Stimulated activated CD4-positive, alpha-beta T cell treated with anti-CD3 and anti-CD28 coated beads, Interleukin-4, amount 100 ng/mL, for 24 hours (primary cell): ENCODE data around the gene SH3RF1.

ENCODE experiments used
- DNase-seq: peaks from one replicate; pipeline ENCODE4 v3.0.0-alpha.2; 2020

Gene SH3RF1

DNA sequence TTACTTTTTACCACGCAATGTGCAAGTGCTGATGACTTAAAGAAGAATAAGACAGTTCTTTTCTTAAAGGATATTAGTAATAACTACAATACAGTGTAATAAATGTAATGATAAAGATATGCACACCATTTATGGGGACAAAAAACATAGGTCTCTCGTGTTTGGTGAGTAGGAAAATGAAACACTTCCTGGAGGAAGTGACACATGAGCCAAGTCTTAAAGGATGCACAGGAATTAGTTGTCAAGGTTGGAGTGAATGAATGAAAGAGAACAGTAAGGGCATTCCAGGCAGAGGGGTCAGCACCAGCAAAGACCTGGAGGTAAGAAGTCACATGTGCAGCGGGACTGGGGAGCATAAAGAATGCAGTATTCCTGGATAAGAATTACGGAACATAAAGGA lies 112.7 kb downstream of the SH3RF1 start:
- DNase-seq = no peak

DNA sequence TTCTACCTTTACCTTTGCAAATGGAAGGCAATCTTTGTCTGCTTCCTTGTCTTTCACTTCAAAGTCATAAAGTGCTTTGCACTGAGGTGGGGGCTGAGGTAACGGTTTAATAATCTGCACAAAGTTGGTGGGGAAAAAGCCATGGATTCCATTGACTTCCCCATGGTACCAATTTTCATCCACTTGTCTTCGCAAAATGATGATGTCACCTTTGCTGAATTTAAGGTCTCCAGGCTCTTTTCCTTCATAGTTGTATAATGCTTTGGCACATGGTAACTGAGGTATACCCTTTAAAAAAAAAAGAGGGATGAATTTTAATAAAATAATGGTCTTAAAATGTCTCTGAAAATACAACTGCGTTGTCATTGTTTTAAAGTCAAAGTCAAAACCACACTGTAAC lies 114.4 kb downstream of the SH3RF1 start:
- DNase-seq = no peak

DNA sequence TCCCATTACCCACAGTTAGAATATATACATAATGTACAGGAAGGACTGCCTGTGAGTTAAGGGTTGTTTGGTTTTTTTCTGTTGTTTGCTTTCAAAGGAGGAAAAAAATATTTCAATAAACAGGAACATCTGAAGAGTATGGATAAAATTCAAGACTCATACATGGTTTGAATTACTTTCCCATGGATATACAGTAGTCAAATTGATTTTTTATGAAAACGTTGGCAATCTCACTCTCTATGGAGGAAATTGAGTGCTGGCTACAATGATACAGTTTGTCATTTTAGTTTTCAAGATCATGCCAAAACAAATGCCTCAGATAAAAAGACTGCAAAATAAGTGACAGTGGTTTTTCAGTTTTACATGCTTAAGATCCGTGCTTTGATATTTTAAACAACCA lies 116.6 kb downstream of the SH3RF1 start:
- no peak for DNase-seq

DNA sequence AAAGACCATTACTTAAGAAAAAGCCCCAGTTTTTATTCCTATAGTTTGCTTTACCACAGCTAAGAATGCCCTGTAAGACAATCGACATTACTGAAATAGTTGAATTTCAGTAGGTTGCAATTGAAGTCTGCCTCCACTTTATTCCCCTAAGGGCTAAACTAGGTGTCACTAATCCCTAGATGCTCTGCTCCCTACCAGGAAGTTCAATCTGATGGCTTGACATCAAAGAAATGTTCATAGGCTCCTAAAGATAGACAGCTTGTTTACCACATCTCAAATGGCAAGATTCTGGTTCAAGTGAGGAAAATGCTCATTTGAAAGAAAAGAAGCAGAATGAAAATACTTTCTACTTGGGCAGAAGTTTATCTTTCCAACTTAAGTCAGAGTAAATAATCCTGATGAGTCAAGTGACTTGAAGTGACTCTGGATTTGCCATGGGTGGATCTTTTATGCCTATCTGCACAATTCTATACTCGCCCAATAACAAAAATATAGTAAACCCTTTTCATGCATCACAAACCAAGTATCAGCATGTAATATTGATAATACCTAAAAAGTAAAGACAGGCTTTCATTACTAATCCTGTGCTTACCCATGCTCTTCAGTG lies 117.2 kb downstream of the SH3RF1 start:
- DNase-seq = no peak

DNA sequence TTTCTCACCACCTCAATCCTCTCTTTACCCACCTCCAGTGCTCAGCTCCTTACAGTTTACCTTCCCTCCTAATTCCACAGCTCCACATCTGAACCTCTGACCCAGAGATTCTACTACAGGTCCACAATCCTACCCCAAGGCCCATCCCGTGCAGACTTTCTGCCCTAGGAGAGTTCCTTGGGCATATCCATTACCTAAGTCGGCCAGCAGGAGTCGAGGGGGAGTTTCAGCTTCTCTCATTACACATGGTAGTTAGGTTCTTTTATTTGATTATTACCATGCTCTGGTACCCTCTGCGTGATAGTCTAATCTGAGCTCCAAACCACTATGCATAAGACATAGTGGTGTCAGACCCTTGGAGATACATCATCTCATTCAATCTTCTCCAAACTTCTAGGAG lies 117.9 kb downstream of the SH3RF1 start:
- no peak for DNase-seq

DNA sequence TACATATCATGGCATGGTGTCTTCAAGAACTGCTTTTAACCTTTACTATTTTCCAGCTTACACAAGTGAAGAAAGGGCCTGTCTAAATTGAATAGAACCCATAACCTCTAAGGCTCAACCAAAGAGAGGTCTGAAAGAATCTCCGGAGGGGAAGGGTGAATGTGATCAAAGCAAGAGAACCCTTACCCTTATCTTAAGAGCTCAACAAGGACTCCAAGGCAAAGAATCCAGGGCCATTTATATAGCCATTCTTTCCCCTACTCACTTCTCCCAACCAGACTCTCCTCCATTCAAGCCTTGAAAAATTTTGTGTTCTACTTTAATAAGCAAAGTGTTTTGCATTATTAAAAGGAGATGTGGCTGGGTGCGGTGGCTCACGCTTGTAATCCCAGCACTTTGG lies 118.7 kb downstream of the SH3RF1 start:
- DNase-seq = no peak

DNA sequence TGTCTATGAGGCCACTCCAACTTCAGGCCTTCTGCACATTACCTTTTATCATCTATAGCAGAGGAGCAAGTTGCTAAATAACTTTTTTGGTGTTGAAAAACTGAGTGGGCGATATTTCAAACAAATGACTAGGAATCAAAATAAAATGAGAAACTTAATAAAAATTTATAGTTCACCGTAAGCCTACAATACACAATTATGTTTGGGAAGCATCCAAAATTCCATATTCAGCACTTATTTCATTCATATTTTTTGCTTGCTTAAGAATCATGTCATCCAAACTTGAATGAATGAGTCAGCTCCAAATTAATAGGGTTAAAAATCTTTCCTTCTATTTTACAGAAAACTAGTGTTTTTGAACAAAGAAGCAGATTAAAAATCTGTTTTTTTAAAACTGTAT lies 119.1 kb downstream of the SH3RF1 start:
- DNase-seq = no peak

DNA sequence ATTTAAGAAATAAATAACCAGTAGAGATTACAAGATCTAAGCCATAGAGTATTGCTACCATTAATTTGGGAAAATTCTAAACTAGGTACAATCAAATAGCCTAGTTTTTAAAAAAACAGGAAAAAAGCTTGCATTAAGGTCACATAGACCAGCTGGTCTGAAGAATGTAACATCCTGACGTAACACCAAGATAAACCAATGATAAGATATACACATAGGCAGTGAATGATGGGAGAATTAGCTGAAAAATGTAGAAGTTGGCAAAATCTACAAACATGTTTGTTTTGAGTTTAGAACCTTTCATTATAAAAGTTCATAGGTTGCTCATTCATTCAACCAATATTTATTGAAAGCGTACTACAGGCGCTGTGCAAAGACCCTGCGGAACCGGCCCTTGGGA lies 120.0 kb downstream of the SH3RF1 start:
- DNase-seq = no peak

DNA sequence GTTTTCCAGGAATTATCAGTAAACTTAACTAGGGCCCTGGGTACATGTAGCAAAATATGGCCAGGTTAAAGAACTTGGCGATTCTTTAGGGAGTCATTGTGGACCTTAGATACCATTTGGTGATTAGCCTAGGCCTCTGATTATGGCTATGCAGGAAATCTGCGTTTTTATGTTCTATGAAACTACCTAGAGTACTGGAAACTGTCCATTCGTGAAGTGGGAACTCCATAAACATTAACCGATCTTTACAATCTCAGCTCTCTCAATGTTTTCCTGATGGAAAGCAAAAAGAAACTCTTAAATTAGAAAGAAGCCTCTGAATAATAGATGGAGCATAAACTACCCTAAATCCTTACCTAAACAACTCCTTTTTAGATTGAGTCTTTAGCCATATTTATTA lies 121.9 kb downstream of the SH3RF1 start:
- no peak for DNase-seq

DNA sequence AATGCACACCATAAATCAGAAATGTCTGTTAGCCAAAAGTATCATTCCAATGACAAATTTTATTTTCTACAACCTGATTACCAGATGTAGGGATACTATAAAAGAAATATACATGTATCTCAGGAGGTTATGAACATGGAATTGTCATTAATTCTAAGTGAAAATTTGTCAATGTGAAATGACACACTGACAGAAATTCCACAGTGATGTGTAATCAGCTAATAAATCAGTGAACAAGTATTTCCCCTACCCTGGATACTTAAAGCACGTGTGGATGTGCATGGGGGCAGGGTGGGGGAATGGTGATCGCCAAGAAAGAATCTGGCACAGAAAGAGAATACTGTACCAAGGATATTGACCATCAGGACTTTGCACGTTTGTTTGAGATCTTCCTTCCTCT lies 123.6 kb downstream of the SH3RF1 start:
- no peak for DNase-seq

DNA sequence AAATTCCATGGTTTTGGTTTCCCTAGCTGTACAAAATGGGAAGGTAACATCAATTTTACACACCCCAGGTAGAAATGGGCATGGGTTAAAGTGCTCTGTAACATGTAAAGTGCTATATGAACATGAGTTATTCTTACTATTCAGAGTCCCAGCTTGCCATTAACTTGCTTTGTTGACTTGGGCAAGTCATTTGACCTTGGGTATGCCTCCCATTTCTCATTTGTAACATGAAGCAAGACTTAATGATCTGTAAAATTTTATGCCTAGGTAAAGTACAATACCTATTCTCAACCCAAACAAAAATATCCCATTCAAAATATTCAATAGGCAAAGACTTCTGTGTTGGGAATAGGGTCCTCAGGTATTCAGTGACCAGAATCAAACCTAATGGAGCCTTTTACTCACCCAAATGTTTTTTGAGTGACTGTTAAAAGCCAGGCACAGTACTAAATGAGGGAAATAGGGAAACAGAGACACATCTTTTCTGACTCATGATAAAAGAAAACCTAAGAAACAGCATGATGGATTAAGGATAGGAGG lies 126.6 kb downstream of the SH3RF1 start:
- DNase-seq = no peak

DNA sequence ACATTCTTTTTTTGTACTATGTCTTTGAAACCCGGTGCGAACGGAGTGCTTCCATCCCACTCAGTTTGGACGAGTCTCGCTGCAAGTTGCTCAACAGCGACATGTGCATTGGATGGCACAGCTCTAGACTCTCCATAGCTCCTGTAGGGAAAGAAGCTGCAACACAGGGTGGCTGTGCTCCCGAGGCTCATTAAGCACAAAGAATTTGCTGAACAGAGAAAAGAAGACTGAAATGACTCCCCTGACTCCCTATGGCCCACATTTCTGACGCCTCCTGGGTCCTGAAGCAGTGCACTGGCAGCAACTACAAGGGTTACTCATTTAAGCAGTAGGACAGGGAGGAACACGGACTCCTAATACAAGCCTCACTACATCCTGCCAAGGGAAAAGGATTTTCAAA lies 127.4 kb downstream of the SH3RF1 start:
- DNase-seq = no peak

DNA sequence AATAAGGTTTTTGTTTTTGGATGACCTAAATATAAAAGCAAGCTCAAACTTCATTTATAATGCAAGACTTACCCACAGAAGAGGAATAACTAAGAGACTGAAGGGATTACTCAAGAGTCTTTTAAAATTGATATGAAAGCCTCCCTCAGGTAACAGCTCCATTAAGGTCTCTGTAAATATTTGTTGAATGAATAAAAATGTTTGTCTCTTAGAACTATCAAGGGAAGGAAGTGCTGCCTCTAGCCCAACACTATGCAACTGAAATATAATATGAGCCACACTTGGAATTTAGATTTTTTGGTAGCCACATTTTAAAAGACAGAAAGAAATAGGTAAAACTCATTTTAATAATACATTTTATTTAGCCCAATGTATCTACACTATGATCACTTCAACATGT lies 127.8 kb downstream of the SH3RF1 start:
- no peak for DNase-seq

DNA sequence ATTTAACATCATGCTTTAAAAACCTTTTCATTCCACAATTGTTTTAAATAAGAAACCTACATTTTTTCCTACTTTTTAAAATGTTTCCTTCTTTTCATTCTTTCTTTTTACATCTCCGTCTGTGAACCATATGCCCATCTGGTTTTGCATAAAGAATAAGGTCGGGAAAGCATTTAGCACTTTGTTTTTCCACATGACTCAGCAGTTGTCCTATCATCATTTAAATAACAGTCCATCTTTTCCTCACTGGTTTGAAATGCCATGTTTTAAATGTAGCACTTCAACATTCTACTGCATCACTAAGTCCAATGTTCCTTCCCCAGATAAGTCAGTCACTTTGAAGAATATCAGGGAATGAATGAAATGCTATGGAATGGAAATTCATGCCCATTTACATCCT lies 128.4 kb downstream of the SH3RF1 start:
- no peak for DNase-seq

DNA sequence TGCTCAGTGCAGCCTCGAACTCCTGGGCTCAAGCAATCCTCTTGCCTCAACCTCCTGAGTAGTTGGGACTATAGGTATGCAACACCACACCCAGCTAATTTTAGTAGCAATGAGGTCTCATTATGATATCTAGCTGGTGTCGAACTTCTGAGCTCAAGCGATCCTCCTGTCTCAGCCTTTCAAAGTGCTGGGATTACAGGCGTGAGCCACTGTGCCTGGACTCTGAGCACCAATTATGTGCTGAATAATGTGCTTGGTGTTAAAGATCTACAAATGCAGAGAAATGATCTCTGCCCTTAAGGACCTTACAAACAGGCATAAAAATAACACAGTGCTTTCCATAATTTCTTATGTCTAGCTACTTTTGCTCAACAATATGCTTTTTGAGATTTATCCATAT lies 131.7 kb downstream of the SH3RF1 start:
- no peak for DNase-seq

DNA sequence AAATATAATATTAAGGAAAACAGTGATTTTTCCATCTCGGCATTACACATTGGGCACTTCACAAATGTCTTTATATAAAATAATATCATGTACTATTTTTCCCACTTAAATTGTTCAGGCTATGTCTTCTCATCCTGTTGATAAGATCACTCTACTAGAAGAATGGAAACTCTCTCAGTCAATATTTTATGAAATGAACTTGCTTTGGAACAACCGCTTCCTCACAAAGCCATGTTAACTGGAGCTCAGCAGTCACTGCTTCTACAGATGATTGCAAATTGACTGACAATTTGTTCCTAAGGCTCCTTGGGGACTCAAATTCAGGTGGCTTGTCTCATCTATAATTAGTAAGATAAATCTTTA lies 133.2 kb downstream of the SH3RF1 start:
- DNase-seq = no peak

DNA sequence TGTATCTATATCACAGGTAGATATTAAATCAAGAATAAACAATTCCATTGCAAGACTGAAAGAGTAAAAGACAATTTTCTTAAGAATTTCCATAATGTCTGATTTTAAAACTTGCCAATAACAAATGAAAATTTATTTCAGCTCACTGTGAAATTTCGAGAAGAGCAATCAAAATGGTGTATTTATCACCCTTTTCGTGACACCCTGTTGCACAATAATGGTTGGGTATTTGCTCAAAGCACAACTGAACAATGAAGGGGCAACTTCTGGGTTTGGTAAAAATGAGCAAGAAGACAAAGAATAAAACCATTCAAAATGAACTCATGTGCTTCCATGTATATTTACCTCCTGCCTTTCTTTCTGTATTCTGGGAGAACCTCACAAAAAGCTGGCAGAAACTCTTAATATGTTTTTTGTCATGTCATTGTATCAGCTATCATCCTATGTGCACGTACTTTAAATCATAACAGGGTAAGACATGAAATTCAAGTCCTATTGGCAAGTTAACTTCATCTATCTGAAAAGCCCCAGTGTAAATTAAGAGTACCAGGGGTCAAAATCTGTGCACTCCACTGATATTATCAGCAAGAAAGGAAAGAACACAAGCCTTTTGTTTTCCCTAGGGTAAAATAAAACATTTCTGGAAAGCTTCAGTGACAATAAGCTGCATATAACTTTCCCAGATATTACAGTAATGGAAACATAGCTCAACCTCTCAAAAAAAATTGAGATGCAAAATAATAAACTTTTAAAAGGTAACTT lies 133.8 kb downstream of the SH3RF1 start:
- no peak for DNase-seq

DNA sequence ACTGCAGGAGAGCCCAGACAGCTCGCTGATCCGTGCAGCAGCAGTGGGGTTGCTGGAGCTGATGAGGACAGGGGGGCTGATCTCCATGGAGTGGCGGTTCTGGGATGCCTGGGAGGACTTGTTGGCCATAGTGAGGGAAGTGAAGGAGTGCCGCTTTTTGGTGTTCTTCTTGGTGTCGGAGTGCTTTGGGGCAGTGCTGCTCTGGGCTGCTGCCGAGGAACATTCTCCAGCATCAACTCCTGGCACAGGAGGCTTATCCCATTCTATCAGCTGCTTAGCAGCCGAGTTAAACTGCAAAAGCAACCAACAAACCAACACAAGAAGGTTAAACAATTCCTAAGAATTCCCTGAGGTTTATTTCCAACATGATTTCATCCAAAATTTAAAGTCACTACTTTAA lies 134.4 kb downstream of the SH3RF1 start:
- DNase-seq = no peak

DNA sequence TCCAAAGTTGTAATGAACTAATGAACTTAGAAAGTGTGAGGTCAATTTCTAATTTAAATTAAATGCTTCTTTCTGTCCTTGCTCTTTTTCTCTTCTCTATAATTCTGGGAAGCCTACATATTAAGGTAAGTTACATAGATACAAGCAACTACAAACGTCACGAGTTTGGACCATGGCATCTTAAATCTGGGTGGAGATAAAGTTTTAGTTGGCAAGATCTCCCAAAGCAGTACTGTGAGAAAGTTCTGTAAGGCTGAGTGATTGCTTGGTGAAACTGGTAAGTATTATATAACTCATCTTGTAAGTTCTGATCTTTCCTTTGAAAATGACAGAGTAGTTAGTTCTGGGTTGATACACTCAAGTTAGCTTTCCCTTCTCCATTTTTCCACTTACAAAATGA lies 135.0 kb downstream of the SH3RF1 start:
- no peak for DNase-seq

DNA sequence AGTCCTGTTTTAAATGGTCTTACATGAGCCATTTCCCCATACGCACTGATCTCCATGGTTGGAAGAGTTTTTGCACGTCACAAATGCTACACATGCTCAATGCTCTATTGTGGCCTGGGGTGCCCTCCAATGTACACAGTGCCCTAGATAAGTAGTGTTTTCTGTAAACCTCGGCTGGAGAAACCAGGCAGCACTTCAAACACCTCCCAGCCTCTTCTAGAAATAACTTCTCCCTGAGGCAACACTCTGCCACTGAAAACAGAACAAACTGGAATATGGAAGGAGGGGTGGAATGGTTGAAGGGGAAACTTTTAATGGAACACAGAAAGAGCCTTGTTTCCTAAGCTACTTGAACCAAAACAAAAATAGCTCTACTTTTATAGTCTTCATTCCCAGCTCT lies 136.8 kb downstream of the SH3RF1 start:
- no peak for DNase-seq

DNA sequence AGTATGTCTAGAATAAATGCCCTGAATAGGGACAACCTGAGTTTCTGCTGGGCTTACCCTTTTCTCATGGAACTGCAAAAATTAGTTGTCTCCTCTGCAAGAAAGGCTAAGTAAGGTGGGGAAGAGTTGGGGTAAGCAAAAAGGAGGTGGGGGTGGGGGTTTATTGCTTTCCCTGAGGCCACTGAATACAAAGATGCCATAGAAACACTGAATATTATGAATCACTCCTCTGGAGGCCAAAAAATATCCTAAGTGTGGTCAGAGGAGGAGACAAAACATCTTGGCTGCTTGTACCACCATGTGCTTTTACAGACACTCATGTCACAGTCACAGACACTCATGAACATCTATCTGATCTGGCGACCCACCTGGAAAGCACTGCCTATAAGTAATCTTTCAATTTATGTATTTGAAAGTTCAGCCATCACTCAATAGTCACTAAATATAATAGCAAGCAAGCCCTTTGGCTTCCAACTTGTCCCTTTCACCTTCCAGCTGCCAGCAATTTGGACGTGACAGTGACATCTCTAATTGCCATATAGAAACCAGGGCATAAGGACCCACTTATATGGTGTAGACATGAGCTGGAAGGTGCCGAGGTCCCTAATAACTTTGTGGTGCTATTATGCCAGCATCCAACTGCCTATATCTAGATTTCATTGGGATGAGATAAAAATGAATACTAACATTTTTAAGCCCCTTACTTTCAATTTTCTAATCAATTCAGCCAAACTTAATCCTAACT lies 138.0 kb downstream of the SH3RF1 start:
- DNase-seq = no peak

DNA sequence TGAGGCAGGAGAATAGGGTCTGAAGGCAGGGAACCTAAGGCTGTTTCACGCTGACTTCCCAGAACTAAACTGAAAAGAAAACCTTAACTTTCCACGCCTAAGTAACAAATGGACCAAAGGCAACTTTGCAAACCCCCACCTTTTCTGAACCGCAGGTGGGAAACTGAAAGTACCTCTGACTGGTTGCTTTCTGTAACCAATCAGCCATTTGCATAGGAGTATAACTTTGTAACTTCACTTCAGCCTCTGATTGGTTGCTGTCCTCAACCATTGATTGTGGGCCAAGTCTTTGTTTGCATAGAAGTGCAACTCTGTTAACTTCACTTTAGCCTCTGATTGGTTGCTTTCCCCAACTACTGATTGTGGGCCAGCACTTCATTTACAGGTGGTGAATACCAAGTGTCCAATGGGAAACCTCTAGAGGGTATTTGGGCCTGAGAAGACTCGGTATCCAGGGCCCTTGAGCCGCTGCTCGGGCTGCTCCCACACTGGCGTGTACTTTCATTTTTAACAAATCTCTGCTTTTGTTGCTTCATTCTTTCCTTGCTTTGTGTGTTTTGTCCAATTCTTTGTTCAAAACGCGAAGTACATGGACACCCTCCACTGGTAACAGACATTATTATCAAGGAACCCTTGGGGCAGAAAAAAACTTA lies 139.1 kb downstream of the SH3RF1 start:
- DNase-seq = no peak

DNA sequence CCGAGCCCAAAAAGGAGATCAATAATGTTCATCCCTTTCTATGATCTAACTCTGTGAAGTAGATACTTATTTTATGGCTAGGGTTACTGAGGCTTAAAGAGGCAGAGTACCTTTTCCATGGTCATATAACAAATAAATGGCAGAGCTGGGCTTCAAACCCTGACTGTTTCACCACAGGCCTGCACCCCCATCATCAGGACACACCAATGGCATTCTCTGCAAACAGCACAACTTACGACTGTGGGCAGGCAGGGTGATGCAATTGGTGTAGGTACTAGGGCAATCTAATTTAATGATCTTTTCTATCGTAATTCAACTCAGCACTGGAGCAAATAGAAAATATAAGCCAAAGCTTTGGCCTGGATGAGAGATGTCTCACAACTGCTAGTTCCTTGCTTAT lies 141.9 kb downstream of the SH3RF1 start:
- no peak for DNase-seq

DNA sequence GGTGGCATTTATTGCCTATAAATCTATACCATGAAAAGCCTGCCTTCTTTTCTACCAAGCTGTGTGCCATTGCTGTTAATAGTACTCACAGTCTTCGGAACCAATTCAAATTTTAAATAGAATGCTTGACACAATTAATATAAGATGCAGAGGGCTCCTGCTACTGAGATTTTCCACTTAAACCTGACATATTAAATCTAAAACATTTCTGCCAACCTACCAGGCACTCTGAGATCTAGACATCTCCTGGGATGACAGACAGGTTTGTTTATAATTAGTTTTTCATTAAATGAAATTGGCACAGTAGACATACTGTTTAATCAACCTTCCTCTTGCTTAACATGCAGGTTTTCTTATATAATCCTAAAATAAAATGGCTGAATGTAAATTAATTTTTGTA lies 143.4 kb downstream of the SH3RF1 start:
- DNase-seq = no peak
